WTC11 (cell line): ENCODE data around the gene MOB3B. TPM values are rescaled to one million over a fixed set of nuclear protein-coding genes. Genes with fewer than 3 reads are reported as not detected.

Experiments used
- ATAC-seq: fragments of 200-7000 bp; cut with Tn5 transposase; 2 replicates; pipeline ENCODE4 v1.10.0; 2021; ENCODE audit warnings: mild to moderate bottlenecking, moderate library complexity
- CTCF ChIA-PET: fragments of 300-600 bp; sonication (Branson Sonifier 250); formaldehyde crosslinking; loops from one replicate; lab custom pipeline; 2021; ENCODE audit warnings: antibody characterized with exemption; lab: Charles Lee
- POLR2A ChIA-PET: fragments of 350-600 bp; sonication (Branson Sonifier 250); formaldehyde crosslinking; loops from one replicate; lab custom pipeline; 2021; ENCODE audit warnings: antibody characterized with exemption; lab: Charles Lee
- DNase-seq: peaks from one replicate; pipeline ENCODE4 v3.0.0; 2021; ENCODE audit warnings: low spot score
- H3K27ac Mint-ChIP-seq: 2 replicates; pipeline ENCODE4 v1.8.0; 2021; ENCODE audit warnings: mixed read lengths
- H3K27me3 Mint-ChIP-seq: 2 replicates; pipeline ENCODE4 v1.8.0; 2021; ENCODE audit warnings: low read depth, mild to moderate bottlenecking, moderate library complexity, mixed read lengths
- H3K36me3 Mint-ChIP-seq: 2 replicates; pipeline ENCODE4 v1.8.0; 2021; ENCODE audit warnings: mixed read lengths
- H3K4me1 Mint-ChIP-seq: 2 replicates; pipeline ENCODE4 v1.8.0; 2022; ENCODE audit warnings: mixed read lengths
- H3K4me3 Mint-ChIP-seq: 2 replicates; pipeline ENCODE4 v1.8.0; 2021; ENCODE audit warnings: mild to moderate bottlenecking, moderate library complexity, mixed read lengths
- H3K9me3 Mint-ChIP-seq: 2 replicates; pipeline ENCODE4 v1.8.0; 2021; ENCODE audit warnings: mixed read lengths
- ARID4B ChIP-seq: sonication (generic); formaldehyde crosslinking; IDR thresholded peaks from 2 replicates; pipeline ENCODE4 v1.8.0; 2023; ENCODE audit warnings: missing genetic modification reagents, mild to moderate bottlenecking, borderline replicate concordance
- E2F4 ChIP-seq: sonication (generic); formaldehyde crosslinking; IDR thresholded peaks from 2 replicates; pipeline ENCODE4 v1.8.1; 2022; ENCODE audit warnings: low read depth, mild to moderate bottlenecking, moderate library complexity, missing genetic modification reagents, borderline replicate concordance
- ELF4 ChIP-seq: sonication (generic); formaldehyde crosslinking; IDR thresholded peaks from 2 replicates; pipeline ENCODE4 v1.8.1; 2022; ENCODE audit warnings: low read depth, mild to moderate bottlenecking, moderate library complexity, missing genetic modification reagents
- EMX1 ChIP-seq: fragments of 250-450 bp; sonication (Bioruptor Pico); IDR thresholded peaks from 2 replicates; pipeline ENCODE4 v1.8.0; 2021; ENCODE audit warnings: mild to moderate bottlenecking
- ETV6 ChIP-seq: sonication (generic); formaldehyde crosslinking; IDR thresholded peaks from 2 replicates; pipeline ENCODE4 v1.8.1; 2022; ENCODE audit warnings: mild to moderate bottlenecking, missing genetic modification reagents
- HMGXB4 ChIP-seq: sonication (generic); formaldehyde crosslinking; IDR thresholded peaks from 2 replicates; pipeline ENCODE4 v1.8.1; 2023; ENCODE audit warnings: mild to moderate bottlenecking, moderate library complexity, missing genetic modification reagents
- IRF1 ChIP-seq: sonication (generic); formaldehyde crosslinking; IDR thresholded peaks from 2 replicates; pipeline ENCODE4 v1.8.0; 2023; ENCODE audit warnings: missing genetic modification reagents
- IRF2 ChIP-seq: sonication (generic); formaldehyde crosslinking; IDR thresholded peaks from 2 replicates; pipeline ENCODE4 v1.8.0; 2022; ENCODE audit warnings: low read depth, missing genetic modification reagents, borderline replicate concordance
- NFATC4 ChIP-seq: fragments of 250-450 bp; sonication (Bioruptor Pico); IDR thresholded peaks from 2 replicates; pipeline ENCODE4 v1.9.0; 2021; ENCODE audit warnings: mild to moderate bottlenecking
- PREB ChIP-seq: sonication (generic); formaldehyde crosslinking; IDR thresholded peaks from 2 replicates; pipeline ENCODE4 v1.8.1; 2022; ENCODE audit warnings: mild to moderate bottlenecking, missing genetic modification reagents, moderate library complexity, borderline replicate concordance
- TEAD1 ChIP-seq: sonication (generic); formaldehyde crosslinking; IDR thresholded peaks from 2 replicates; pipeline ENCODE4 v1.8.0; 2022; ENCODE audit warnings: mild to moderate bottlenecking, missing genetic modification reagents
- USF1 ChIP-seq: sonication (generic); formaldehyde crosslinking; IDR thresholded peaks from 2 replicates; pipeline ENCODE4 v1.8.0; 2022; ENCODE audit warnings: mild to moderate bottlenecking, missing genetic modification reagents
- ZBTB21 ChIP-seq: sonication (generic); formaldehyde crosslinking; IDR thresholded peaks from 2 replicates; pipeline ENCODE4 v1.8.1; 2023; ENCODE audit warnings: mild to moderate bottlenecking, missing genetic modification reagents, borderline replicate concordance
- ZNF263 ChIP-seq: sonication (generic); formaldehyde crosslinking; IDR thresholded peaks from 2 replicates; pipeline ENCODE4 v1.8.1; 2022; ENCODE audit warnings: low read depth, mild to moderate bottlenecking, moderate library complexity, missing genetic modification reagents
- ZNF317 ChIP-seq: sonication (generic); formaldehyde crosslinking; IDR thresholded peaks from 2 replicates; pipeline ENCODE4 v1.8.1; 2023; ENCODE audit warnings: low read depth, mild to moderate bottlenecking, moderate library complexity, missing genetic modification reagents, borderline replicate concordance
- total RNA-seq: library from RNA; stranded (reverse); gene quantifications from 3 replicates; pipeline ENCODE4 v1.2.3, GENCODE V29; 2021

Gene MOB3B
- total RNA-seq, 1 experiment from 2014 or later = 25.1 TPM

- POLR2A ChIA-PET = no interaction called here
- CTCF ChIA-PET = interaction anchor here (0.8 to 2.6 kb wide), 11 partner anchors 10 to 201 kb away, joined by 3 to 35 read pairs (median 5); no protein-coding TSS in a partner anchor
- DNase-seq (peak; percentile 61), ATAC-seq (peak; percentile 54)
- peaks cover 57% of the 10 kb centered on the region for H3K4me1 Mint-ChIP-seq
- peak overlapping the region; percentile 73 for H3K27ac Mint-ChIP-seq
- TF ChIP-seq ARID4B (CRISPR knock-in tag) (0 out of 2 replicates have a peak, but pooled peaks have one; percentile 3), E2F4 (CRISPR knock-in tag) (0 out of 2 replicates have a peak, but pooled peaks have one; percentile 2), USF1 (0 out of 2 replicates have a peak, but pooled peaks have one; percentile 10), NFATC4 (CRISPR knock-in tag) (no peak), ELF4 (CRISPR knock-in tag) (no peak), ZNF263 (CRISPR knock-in tag) (peak; percentile 14; the same call in 1 of the 2 replicates)
- H3K9me3 Mint-ChIP-seq = no peaks in the 10 kb centered on the region
- peak overlapping the region; percentile 94 for H3K4me3 Mint-ChIP-seq
- peaks cover 5% of the 10 kb centered on the region; the same call in 1 of the 2 replicates for H3K36me3 Mint-ChIP-seq
- peaks cover 3% of the 10 kb centered on the region; the same call in 1 of the 2 replicates for H3K27me3 Mint-ChIP-seq
Observed at GRCh38 chr9:27528886-27529315, 713 bp downstream of the MOB3B start.

GRCh38 chr9:27528076-27528885 is 1.3 kb downstream of the MOB3B start:
- ChIA-PET CTCF (interaction anchor here (0.6 to 1.6 kb wide), 5 partner anchors 38 to 200 kb away, joined by 3 to 11 read pairs (median 3); no protein-coding TSS in a partner anchor), POLR2A (no interaction called here)
- H3K27me3 Mint-ChIP-seq = peaks cover 3% of the 10 kb centered on the region; the same call in 1 of the 2 replicates
- DNase-seq = peak; percentile 85
- H3K4me1 Mint-ChIP-seq = peaks cover 64% of the 10 kb centered on the region
- no peaks in the 10 kb centered on the region for H3K9me3 Mint-ChIP-seq
- H3K36me3 Mint-ChIP-seq = peaks cover 5% of the 10 kb centered on the region; the same call in 1 of the 2 replicates
- H3K27ac Mint-ChIP-seq = peak overlapping the region; percentile 96
- peak; percentile 73 for ATAC-seq
- peak overlapping the region; percentile 94 for H3K4me3 Mint-ChIP-seq
- TF ChIP-seq IRF1 (CRISPR knock-in tag) (no peak), ETV6 (CRISPR knock-in tag) (0 out of 2 replicates have a peak, but pooled peaks have one; percentile 33), ZBTB21 (CRISPR knock-in tag) (no peak), PREB (CRISPR knock-in tag) (no peak), IRF2 (CRISPR knock-in tag) (no peak), EMX1 (no peak), TEAD1 (CRISPR knock-in tag) (0 out of 2 replicates have a peak, but pooled peaks have one; percentile 33), ARID4B (CRISPR knock-in tag) (no peak; the same call in 1 of the 2 replicates), HMGXB4 (CRISPR knock-in tag) (peak; percentile 27; the same call in 1 of the 2 replicates), ZNF317 (CRISPR knock-in tag) (no peak)
